H9 (cell line): ENCODE measurements around the gene TCF4. TPM values are rescaled to one million over a fixed set of nuclear protein-coding genes. Genes with fewer than 3 reads are reported as not detected.

Experiments used
- DNase-seq: peaks from one replicate; pipeline ENCODE4 v3.0.0-alpha.2; 2017
- H2AFZ ChIP-seq: one replicate; pipeline ENCODE4 v1.6.1; 2013; ENCODE audit warnings: mild to moderate bottlenecking, low read length, control low read depth, moderate library complexity
- H2AK5ac ChIP-seq: 2 replicates; pipeline ENCODE4 v1.6.1; 2013; ENCODE audit warnings: low read length, control low read depth, mixed read lengths; ENCODE audit not compliant: insufficient read length
- H2BK120ac ChIP-seq: one replicate; pipeline ENCODE4 v1.6.1; 2013; ENCODE audit warnings: low read depth, mild to moderate bottlenecking, low read length, control low read depth, inconsistent platforms; ENCODE audit not compliant: poor library complexity, severe bottlenecking
- H2BK12ac ChIP-seq: 2 replicates; pipeline ENCODE4 v1.6.1; 2013; ENCODE audit warnings: low read length, control low read depth, mixed read lengths, low read depth; ENCODE audit not compliant: insufficient read length
- H2BK15ac ChIP-seq: 2 replicates; pipeline ENCODE4 v1.6.1; 2013; ENCODE audit warnings: low read depth, low read length, control low read depth
- H2BK20ac ChIP-seq: one replicate; pipeline ENCODE4 v1.6.1; 2013; ENCODE audit warnings: low read depth, mild to moderate bottlenecking, low read length, control low read depth, inconsistent platforms; ENCODE audit not compliant: poor library complexity, severe bottlenecking
- H2BK5ac ChIP-seq: 2 replicates; pipeline ENCODE4 v1.6.1; 2013; ENCODE audit warnings: low read length, control low read depth, mixed read lengths; ENCODE audit not compliant: insufficient read length
- H3K14ac ChIP-seq: 2 replicates; pipeline ENCODE4 v1.6.1; 2013; ENCODE audit warnings: low read length, control low read depth; ENCODE audit not compliant: insufficient read depth
- H3K18ac ChIP-seq: 2 replicates; pipeline ENCODE4 v1.6.1; 2013; ENCODE audit warnings: low read depth, mild to moderate bottlenecking, mixed read lengths, low read length, control low read depth; ENCODE audit not compliant: insufficient read length
- H3K23ac ChIP-seq: 2 replicates; pipeline ENCODE4 v1.6.1; 2013; ENCODE audit warnings: low read length, control low read depth, mixed read lengths, low read depth; ENCODE audit not compliant: insufficient read length
- H3K23me2 ChIP-seq: 2 replicates; pipeline ENCODE4 v1.6.1; 2013; ENCODE audit warnings: low read depth, mild to moderate bottlenecking, mixed read lengths, low read length, control low read depth; ENCODE audit not compliant: insufficient read length, poor library complexity, severe bottlenecking
- H3K27ac ChIP-seq: 2 replicates; pipeline ENCODE4 v1.5.1; 2013; ENCODE audit warnings: low read length, control low read depth, mixed read lengths, low read depth; ENCODE audit not compliant: insufficient read length
- H3K27me3 ChIP-seq: 2 replicates; pipeline ENCODE4 v1.6.1; 2013; ENCODE audit warnings: low read length, control low read depth, inconsistent platforms; ENCODE audit not compliant: insufficient read depth
- H3K4ac ChIP-seq: 2 replicates; pipeline ENCODE4 v1.6.1; 2013; ENCODE audit warnings: low read depth, mild to moderate bottlenecking, control low read depth, inconsistent platforms, low read length, moderate library complexity
- H3K4me1 ChIP-seq: 2 replicates; pipeline ENCODE4 v1.6.1; 2013; ENCODE audit warnings: low read length, control low read depth, inconsistent platforms; ENCODE audit not compliant: insufficient read depth
- H3K4me2 ChIP-seq: 2 replicates; pipeline ENCODE4 v1.6.1; 2013; ENCODE audit warnings: low read length, control low read depth, mixed read lengths; ENCODE audit not compliant: insufficient read length, insufficient read depth
- H3K56ac ChIP-seq: 2 replicates; pipeline ENCODE4 v1.6.1; 2013; ENCODE audit warnings: low read depth, mild to moderate bottlenecking, mixed read lengths, low read length, control low read depth; ENCODE audit not compliant: insufficient read length
- H3K79me1 ChIP-seq: 2 replicates; pipeline ENCODE4 v1.6.1; 2013; ENCODE audit warnings: low read depth, mild to moderate bottlenecking, moderate library complexity, low read length, control low read depth, inconsistent platforms; ENCODE audit not compliant: insufficient read depth, poor library complexity, severe bottlenecking
- H3K79me2 ChIP-seq: 2 replicates; pipeline ENCODE4 v1.6.1; 2013; ENCODE audit warnings: low read length, control low read depth, inconsistent platforms; ENCODE audit not compliant: insufficient read depth
- H3K9ac ChIP-seq: 2 replicates; pipeline ENCODE4 v1.6.1; 2013; ENCODE audit warnings: low read length, control low read depth, mixed read lengths; ENCODE audit not compliant: insufficient read length; ENCODE audit errors: extremely low read depth
- H3K9me3 ChIP-seq: one replicate; pipeline ENCODE4 v1.6.1; 2013; ENCODE audit warnings: low read depth, low read length, inconsistent platforms; ENCODE audit not compliant: control insufficient read depth
- H3T11ph ChIP-seq: one replicate; pipeline ENCODE4 v1.6.1; 2013; ENCODE audit warnings: mild to moderate bottlenecking, low read length, control low read depth, inconsistent platforms
- H4K20me1 ChIP-seq: one replicate; pipeline ENCODE4 v1.6.1; 2013; ENCODE audit not compliant: control insufficient read depth, insufficient read length, insufficient read depth
- H4K5ac ChIP-seq: 2 replicates; pipeline ENCODE4 v1.6.1; 2013; ENCODE audit warnings: low read depth, mild to moderate bottlenecking, mixed read lengths, low read length, control low read depth; ENCODE audit not compliant: insufficient read length
- H4K8ac ChIP-seq: replicated peaks from 2 replicates; pipeline ENCODE4 v1.6.1; 2013; ENCODE audit warnings: low read length, control low read depth, mixed read lengths, low read depth; ENCODE audit not compliant: insufficient read length
- H4K91ac ChIP-seq: 2 replicates; pipeline ENCODE4 v1.6.1; 2013; ENCODE audit warnings: low read depth, mild to moderate bottlenecking, moderate library complexity, mixed read lengths, low read length, control low read depth; ENCODE audit not compliant: insufficient read length
- H3K27ac Mint-ChIP-seq, 3 experiments: 2 replicates in 2 of 3; 3 replicates in 1 of 3; pipeline ENCODE4 v1.8.0; 2020 to 2021; ENCODE audit warnings: mixed read lengths in 3 of 3, mild to moderate bottlenecking in 1 of 3, moderate library complexity in 1 of 3
- H3K27me3 Mint-ChIP-seq: 2 replicates; pipeline ENCODE4 v1.8.0; 2021; ENCODE audit warnings: low read depth, mild to moderate bottlenecking, moderate library complexity, mixed read lengths
- H3K36me3 Mint-ChIP-seq, 3 experiments: 2 replicates in 2 of 3; 3 replicates in 1 of 3; pipeline ENCODE4 v1.8.0; 2020 to 2021; ENCODE audit warnings: low read depth in 3 of 3, mixed read lengths in 3 of 3; ENCODE audit not compliant: insufficient read depth in 1 of 3
- H3K4me1 Mint-ChIP-seq, 2 experiments: 2 replicates each; pipeline ENCODE4 v1.8.0; 2020; ENCODE audit warnings: mixed read lengths in 2 of 2
- H3K4me3 Mint-ChIP-seq, 2 experiments: 2 replicates in 1 of 2; 3 replicates in 1 of 2; pipeline ENCODE4 v1.8.0; 2020 to 2021; ENCODE audit warnings: mild to moderate bottlenecking in 2 of 2, mixed read lengths in 2 of 2, moderate library complexity in 1 of 2
- H3K9me3 Mint-ChIP-seq, 2 experiments: 2 replicates in 1 of 2; 3 replicates in 1 of 2; pipeline ENCODE4 v1.8.0; 2020; ENCODE audit warnings: mild to moderate bottlenecking in 2 of 2, mixed read lengths in 2 of 2, moderate library complexity in 1 of 2
- CTCF ChIP-seq: fragments of 200-600 bp; sonication (generic); conservative IDR thresholded peaks from 3 replicates; pipeline ENCODE4 v1.8.0; 2021; ENCODE audit warnings: antibody characterized with exemption, mild to moderate bottlenecking
- WGBS: extraction: QIAGEN DNeasy Blood & Tissue Kit; methylation state at CpG from one replicate; pipeline ENCODE4 v1.1.7; 2013; ENCODE audit warnings: missing lambda C conversion rate, low lambda C conversion rate, mixed read lengths; ENCODE audit not compliant: insufficient read length; ENCODE audit errors: extremely low coverage; 5-methylcytosine and 5-hydroxymethylcytosine counted together
- total RNA-seq: library from RNA; stranded (reverse); gene quantifications from 2 replicates; pipeline ENCODE4 v1.2.1, GENCODE V29; 2021

Gene TCF4
- total RNA-seq, 1 experiment from 2014 or later: 99.4 TPM

GRCh38 chr18:55585065-55585919 is 2.7 kb downstream of the TCF4 start:
- no peak overlapping the region for H2BK12ac ChIP-seq
- H3K9me3 ChIP-seq: no peaks in the 10 kb centered on the region
- TF ChIP-seq CTCF: no peak
- no peak overlapping the region for H3K18ac ChIP-seq
- Mint-ChIP-seq H3K4me1 (peaks cover 64% of the 10 kb centered on the region in 2 experiments), H3K4me3 (peak overlapping the region; percentile 86 to 95), H3K27me3 (no peaks in the 10 kb centered on the region), H3K36me3 (peaks cover 9 to 32% (median 20%) of the 10 kb centered on the region in 3 experiments; a peak in 6 of 7 replicates), H3K9me3 (no peaks in the 10 kb centered on the region), H3K27ac (peak overlapping the region; percentile 89 to 96 (median 94))
- H3K9ac ChIP-seq: no peak overlapping the region
- DNase-seq: no peak
- H4K8ac ChIP-seq: no peak overlapping the region
- no peak overlapping the region for H2BK20ac ChIP-seq
- H2BK120ac ChIP-seq: no peak overlapping the region
- H3K23ac ChIP-seq: no peak overlapping the region
- no peak overlapping the region for H3K4ac ChIP-seq
- H2BK15ac ChIP-seq: no peak overlapping the region
- H3K56ac ChIP-seq: no peak overlapping the region
- peak overlapping the region; percentile 2 for H3K27ac ChIP-seq
- H3K79me1 ChIP-seq: no peaks in the 10 kb centered on the region
- no CpG with 5 or more reads among the region's 5 CpGs for WGBS
- H3K14ac ChIP-seq: no peak overlapping the region
- no peak overlapping the region for H4K91ac ChIP-seq
- H3T11ph ChIP-seq: no peak overlapping the region
- peaks cover 9% of the 10 kb centered on the region; the same call in 1 of the 2 replicates for H3K79me2 ChIP-seq
- H2AK5ac ChIP-seq: no peak overlapping the region
- H2AFZ ChIP-seq: no peak overlapping the region
- H3K27me3 ChIP-seq: no peaks in the 10 kb centered on the region
- no peak overlapping the region for H4K5ac ChIP-seq
- H3K23me2 ChIP-seq: peaks cover 11% of the 10 kb centered on the region
- H3K4me1 ChIP-seq: peaks cover 10% of the 10 kb centered on the region; the same call in 1 of the 2 replicates
- peak overlapping the region; percentile 43 for H3K4me2 ChIP-seq
- no peak overlapping the region for H2BK5ac ChIP-seq
- no peaks in the 10 kb centered on the region for H4K20me1 ChIP-seq
